GM19238 (cell line): ENCODE results near the gene NUP188.
"Not testable (repeated sequence)": the region's sequence is repeated elsewhere in the genome, so short reads cannot be mapped to it uniquely, and the experiment has no call there.

Experiments used
- DNase-seq: peaks from one replicate; pipeline ENCODE4 v3.0.0; 2011; ENCODE audit warnings: low spot score; ENCODE audit not compliant: insufficient read length

The NUP188 gene

DNA sequence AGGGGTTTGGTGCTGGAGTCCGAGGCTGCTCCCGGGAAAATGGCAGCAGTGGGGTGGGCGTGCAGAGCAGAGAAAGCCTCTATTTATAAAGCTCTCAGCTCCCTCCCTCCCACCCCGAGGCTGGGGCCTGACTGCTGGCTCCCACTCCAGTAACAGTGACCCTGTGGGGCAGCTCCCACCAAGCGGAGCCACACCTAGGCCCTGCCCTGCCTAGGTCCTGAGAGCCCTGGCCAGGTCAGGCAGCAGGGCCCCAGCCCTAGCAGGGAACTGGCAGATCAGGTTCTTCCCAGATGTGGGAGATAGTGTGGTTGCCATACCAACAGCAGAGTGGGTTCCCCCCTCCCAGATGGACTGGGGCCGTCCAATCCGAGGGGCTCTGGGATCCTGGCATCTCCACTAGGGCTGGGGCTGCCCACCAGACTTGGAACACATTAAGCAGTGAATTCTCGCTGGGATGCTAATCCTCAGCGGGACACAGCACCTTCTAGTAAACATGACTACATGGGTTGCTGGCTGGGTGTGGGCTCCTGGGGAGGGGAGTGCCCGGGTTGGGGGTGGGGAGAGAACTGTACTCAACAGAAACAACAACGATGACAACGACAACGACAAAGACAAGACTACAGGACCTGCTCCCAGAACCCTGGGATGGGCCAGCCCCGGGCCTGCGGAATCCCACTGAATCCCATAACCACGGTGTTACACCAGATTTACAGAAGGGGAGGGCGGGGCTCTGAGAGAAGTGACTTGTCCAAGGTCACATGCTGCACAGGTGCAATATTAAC lies 79.1 kb downstream of the NUP188 start:
- no peak for DNase-seq

DNA sequence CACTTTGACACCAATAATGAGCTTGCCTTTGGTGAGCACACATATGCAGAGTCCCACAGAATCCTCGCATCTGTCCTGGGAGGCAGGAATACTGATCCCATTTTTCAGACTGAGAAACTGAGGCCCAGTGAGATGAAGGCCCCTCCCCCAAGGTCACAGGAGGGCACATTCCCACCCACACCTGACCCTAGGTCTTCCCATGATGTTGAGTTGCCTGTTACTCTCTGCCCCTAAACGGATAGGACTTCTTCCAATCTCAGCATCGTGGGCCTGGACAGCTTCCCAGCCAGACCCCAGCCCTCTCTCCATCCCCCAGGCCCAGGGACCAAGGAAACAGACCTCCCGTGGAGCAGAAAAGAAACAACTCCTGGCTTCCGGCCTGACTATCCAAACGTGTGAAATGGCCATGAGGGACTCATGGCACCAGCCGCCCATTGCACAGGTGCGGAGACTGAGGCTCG lies 79.8 kb downstream of the NUP188 start:
- no peak for DNase-seq

DNA sequence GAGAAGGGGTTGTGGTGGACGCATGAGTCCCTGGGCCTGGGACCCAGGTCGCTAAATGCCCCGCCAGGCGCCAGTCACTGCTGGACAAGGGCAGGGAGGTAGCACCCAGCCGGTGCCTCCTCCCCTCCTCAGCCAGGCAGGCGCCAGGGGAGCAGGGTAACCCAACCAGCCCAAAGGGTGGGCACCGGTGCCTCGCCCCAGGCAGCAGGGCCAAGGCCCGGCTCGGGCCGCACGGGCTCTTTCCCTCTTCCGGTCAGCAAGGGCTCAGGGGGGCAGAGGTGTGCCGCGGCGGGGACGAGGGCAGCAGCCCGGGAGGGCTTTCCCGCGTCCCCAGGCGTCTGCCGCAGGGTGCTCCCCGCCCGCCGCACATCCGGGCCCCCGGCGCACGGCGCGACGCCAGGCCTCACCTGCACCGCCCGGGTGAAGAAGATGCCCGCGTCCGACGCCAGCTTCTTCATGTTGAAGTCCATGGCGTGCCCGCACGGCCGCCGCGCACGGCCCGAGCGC lies 80.2 kb downstream of the NUP188 start:
- DNase-seq, result peak; percentile 68

DNA sequence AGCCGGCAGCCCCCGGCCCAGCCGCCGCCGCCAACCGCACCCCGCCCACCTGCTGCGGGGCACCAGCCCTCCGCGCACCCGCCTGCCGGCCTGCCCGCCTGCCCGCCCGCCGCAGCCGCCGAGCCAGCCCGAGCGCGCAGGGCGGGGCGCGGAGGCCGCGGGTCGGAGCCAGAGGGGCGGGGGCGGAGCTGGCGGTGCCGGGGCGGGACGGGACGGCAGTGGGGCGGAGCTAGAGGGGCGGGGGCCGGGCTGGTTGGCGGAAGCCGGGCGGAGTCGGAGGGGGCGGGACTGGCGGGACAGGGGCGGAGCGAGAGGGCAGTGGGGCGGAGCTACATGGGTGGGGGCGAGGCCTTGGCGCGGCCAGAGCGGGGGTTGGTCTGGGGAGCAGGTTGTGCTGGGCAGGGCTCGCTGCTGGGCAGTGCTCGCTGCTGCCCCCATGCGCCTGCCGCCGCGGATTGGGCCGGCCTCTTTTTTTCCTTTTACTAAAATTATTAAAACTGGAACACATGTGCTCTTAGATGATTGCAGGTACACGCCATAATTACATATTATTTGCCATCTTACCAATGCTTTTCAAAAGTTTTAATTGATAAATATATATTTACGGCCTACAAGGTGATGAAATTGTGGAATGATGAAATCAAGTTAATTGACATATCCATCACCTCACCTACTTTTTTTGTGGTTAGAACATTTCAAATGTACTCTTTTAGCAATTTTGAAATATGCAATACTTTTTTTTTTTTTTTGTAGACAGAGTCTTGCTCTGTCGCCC lies 80.9 kb downstream of the NUP188 start, which contains the start of gene SH3GLB2:
Gene SH3GLB2 (minus strand): TSS at position 140 of the 775 bp plus-strand sequence. CDS start 177 bp downstream, outside the sequence.
- peak; percentile 95 for DNase-seq

DNA sequence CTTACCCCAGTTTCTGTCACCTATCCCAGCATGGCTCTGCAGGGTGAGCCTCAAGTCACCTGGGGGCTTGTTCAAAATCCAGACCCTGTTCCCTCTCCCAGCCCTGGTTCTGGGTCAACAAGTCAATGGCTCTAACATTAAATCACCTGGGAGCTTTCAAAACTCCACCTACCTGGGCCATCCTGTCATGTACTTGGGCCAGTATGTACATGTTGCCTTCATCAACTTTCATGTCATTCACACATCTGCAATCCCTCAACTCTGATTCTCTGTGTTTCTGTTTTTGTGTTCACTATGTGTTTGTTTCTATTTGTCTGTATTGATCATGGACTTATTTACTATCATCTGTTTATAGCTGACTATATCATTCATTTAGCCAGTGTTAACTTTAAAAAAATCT lies 82.7 kb downstream of the NUP188 start:
- no peak for DNase-seq

DNA sequence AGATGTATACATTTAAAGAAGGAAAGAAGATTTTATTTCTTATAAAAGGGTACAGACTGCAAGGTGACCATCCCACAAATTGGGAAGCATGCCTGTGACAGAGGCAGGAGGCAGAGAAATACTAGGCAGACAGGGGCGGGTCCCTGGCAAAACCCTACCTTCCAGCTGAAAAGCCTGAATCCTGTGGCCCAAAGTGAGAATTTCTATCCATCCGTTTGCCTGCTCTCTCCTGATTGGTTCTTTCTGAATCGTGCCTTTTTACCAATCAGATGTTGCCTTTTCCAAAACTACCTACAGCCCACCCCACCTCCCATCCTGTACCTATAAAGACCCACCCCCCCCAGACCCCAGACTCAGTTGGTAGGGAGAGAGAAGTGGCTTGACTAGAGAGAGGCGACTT lies 84.0 kb downstream of the NUP188 start:
- no peak for DNase-seq

DNA sequence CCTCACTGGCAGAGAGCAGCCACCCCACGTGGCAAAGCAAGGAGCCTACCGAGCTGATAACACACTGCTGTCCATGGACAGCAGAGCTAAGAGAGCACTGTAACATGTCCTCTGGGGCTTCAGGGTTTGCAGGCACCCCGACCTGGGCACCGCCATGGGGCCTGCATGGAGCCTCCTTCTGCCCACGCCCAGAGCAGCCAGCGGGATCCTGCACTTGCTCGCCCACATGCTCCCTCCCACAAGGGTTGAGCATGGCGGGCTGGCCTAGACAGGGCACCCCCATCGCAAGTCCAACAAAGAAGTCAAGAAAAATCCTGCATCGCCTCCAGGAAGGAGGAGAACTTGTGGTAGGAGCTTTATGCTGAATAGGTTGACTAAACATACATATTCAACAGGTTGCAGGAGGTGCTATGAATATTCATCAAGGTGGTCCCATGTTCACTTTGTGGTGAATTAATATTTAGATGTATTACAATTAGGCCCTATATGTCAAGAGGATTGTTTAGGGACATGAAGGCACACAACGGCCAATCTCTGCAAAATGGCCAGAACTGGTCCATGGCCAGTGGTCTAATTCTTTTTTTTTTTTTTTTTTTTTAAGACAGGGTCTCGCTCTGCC lies 85.2 kb downstream of the NUP188 start:
- no peak for DNase-seq

DNA sequence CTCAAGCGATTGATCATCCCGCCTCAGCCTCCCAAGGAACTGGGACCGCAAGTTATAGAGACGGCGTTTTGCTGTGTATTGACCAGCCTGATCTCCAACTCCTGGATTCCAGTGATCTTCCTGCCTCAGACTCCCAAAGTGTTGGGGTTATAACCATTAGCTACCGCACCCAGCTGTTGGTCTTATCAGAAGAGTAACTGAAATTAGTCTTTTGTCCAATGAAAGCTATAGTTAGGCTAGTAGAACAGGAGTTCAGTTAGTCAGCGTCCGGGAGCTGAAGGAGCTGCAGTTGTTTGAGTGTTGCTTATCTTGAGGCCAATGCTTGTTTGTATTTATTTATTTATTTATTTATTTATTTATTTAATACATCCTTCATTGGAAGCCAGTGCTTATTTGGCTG lies 85.7 kb downstream of the NUP188 start:
- no peak for DNase-seq

DNA sequence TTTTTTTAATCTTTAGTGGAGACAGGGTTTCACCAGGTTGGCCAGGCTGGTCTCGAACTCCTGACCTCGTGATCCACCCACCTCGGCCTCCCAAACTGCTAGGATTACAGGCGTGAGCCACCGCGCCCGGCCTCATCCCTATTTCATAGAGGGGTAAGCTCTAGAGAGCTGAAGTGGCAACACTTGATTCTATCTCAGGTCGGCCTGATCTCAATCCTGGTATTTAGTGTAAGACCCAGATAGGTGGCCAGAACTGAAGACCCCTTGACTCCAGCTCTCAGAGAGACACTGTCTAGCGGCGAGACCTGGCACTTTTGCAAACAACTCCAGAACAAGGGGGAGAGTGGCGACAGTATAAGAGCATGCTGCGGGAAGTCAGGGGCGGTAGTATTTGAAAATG lies 88.3 kb downstream of the NUP188 start:
- not testable (repeated sequence) for DNase-seq

DNA sequence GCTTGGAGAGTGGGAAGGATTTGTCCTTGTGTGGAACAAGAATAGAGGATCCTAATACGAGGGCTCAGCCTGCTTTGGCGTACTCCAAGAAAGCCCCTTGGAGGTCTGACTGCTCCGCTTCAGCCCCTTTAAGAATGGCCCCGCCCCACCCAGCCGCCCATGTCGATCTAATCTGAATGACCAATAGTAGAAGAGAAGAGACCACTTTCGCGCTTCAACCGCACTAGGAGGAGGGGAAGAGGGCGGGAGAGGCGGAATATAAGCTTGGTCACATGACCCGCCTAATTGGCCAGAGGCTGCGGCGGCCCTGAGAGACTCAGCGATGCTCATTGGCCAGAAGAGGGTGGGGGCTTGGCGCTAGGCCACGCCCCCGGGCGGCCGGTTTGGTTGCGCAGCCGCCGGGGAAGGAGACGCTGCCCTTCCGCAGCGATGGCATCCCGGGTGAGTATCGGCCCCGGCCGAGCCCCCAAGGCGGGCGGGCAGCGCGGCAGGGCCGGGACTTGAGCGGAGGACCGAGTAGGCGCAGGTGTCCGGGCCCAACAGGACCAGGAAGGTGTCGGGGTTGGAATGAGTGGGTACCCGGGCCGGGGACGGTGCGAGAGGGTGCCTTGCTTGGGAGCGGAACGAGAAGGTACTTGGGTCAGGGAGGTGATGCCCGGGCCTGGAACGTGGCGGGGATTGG lies 88.9 kb downstream of the NUP188 start, which contains the start of gene MIGA2:
Gene MIGA2 (plus strand): TSS at position 386 of the 682 bp plus-strand sequence. CDS start 3,969 bp downstream, outside the sequence.
- peak; percentile 99 for DNase-seq

DNA sequence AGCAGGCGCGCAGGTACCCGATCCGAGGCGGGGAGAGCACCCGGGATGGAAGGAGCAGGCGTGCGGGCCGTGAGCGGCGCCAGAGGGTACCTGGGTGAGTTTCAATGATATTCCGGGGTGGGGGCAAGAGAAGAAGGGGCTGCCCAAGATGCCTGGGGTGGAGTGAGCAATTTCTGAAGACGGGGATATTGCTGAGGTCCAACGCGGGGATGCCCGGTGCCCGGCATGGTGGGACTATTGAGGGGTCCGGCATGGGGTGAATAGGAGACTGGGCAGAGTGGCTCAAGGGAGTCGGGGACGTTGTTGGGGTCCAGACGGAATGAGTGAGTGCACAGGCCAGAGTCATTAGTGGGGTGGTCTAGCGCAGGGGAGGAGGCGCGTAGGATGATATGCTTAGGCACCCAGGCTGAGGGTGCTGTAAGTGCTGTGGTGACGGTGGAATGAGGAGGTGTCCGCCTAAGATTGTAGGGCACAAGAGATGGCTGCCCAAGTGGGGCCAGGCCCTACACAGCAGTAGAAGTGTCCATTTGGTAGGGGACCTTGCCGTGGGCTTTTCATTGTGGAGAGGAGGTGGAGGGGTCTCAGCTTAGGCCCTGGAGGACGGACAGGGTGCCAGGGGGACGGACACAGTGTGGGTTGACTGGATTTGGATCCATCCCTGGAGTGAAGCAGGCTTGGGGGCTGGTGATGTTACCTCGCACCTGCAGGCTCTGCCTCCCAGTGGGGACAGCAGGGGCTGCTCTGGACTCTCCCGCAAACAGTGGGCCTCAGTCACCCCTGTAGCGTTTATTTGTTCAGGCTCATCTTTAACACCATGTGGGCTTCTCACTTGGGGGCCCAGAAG lies 89.6 kb downstream of the NUP188 start:
- no peak for DNase-seq

DNA sequence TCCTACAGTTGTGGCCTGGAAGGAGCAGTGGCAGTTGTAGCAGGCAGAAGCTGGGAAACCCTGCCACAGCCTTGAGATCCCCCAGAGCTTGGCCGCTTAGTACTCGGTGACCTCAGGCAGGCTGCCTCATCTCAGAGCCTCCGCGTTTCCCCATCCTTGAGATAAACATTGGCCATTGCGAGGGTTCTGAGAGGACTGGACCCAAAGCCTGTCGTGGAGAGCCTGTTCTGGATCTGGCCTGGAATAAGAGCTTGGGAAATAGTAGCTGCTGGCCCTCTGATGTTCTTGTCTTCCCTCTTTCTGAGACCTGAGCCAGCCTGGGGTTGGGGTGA lies 90.2 kb downstream of the NUP188 start:
- no peak for DNase-seq

DNA sequence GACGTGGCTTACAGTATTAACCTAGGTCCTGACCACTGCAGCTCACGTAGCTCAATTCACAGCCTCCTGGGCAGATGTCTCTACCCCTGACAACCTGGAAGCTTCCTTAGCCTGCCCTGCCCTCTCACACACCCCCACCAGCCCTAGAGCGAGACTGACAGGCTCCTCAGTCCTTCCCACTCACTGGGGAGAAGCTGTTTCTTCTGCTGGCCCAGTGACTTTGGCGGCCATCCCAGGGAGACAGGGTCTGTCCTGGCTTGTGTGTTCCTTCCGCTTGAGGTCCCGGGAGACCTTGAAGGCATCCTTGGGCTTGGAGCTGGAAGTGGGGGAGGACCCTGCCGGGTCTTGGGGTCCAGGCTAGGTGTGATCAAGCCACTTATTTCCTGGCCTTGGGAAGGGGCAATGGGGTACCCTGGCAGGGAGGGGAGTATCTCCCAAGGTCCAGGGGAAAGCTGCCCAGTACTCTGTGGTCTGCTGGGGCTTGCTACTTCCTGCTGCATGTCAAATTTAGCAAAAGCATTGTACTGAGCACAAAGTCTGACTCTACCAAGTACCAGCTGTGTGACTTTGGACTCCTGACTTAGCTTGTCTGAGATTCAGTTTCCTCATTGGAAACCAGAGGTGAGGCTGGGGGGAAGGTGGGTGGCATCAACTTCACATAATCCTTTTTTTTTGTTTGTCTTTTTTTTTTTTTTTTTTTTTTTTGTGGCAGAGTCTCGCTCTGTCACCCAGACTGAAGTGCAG lies 90.8 kb downstream of the NUP188 start:
- no peak for DNase-seq

DNA sequence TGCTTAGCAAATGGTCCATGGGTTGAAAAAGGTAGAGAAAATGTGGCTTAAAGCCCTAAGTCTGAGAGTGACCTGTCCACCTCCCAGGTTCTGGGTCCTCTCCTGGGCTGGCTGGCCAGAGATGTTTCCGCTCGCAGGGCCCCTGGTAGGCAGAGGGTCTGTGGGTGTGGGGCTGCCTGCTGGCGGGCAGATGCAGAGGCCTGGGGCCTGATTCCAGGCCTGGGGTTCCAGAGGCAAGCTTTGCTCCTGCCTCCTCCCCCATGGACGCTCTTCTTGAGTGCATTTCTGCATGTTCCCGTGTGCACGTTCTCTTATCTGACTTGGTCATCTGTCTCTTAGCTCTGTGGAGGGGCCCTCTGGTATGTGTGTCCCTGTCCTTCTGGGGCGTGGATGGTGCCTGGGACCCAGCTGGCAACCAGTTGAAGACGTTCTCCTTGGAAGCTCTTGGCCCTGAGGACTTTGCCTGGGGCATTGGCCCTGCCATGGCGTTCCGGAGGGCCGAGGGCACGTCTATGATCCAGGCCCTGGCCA lies 92.7 kb downstream of the NUP188 start:
- no peak for DNase-seq

DNA sequence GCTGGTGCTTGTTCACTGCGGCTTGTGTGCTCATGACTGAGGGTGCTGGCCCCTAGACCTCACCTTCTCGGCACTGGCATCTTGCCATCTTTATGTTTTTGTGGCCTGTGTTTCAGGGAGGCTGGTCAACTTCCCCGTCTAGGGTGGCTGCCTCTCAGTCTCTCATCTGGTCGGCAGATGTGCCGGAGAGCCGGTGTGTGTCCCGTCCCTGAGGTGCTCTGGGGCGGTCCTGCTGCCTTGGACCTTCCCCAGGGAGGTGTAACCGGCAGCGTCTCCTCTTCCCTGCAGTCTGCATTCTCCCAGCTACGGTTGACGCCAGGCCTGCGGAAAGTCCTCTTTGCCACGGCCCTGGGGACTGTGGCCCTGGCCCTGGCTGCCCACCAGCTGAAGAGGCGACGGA lies 94.5 kb downstream of the NUP188 start:
- no peak for DNase-seq

DNA sequence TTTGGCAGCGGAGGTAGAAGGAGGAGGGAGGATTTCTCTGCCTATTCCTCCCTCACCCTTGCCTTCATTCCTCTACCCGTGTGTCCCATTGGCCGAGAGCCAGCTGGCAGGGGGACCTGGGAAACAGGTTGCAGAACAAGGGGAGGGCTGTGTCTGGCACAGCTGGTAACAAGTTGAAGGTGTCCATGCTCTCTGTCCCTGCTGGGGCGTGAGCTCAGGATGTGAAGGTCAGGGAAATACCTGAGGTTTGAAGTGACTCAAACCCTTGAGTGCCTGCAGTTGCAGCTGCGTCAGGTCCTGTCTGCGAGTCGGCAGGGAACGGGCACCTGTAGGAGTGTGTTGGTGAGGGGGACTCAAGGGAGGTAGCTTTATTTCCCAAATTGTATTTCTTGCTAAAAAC lies 105.1 kb downstream of the NUP188 start:
- no peak for DNase-seq

DNA sequence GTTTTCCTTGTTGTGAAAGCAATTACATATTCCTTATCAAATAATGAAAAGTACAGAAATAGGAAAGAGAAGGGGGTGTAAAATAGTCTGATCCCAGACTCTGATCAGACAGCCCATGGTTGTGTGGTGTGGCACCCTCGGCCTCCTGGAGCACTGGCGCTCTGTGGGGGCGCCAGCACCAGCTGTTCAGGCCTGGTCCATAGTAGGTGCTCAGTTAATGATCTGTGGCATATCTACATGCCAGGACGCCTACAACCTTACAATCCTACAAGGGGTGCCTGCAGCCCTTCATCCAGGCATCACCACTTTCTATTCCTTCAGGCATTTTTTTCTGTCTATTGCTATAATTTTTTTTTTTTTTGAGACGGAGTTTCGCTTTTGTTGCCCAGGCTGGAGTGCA lies 105.5 kb downstream of the NUP188 start:
- no peak for DNase-seq

DNA sequence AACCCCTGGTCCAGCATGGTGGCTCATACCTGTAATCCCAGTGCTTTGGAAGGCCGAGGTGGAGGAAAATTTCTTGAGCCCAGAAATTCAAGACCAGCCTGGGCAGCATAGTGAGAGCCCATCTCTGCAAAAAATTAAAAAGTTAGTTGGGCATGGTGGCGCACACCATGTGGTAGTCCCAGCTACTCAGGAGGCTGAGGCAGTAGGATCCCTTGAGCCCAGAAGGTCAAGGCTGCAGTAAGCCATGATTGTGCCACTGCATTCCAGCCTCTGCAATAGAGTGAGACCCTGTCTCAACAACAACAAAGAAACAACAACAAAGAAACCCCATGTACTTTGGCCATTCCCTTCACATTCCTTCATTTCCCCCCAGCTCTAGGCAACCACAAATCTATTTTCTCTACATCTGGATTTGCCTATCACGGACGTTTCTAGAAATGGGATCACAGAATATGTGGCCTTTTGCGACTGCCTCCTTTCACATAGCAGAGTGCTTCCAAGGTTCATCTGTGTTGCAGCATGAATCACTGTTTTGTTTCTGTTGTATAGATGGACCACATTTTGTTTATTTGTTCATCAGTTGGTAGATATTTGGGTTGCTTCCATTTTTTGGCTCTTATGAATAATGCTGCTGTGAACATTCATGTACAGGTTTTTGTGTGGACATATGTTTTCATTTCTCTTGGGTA lies 106.8 kb downstream of the NUP188 start:
- no peak for DNase-seq
